AG10803 (cell line): ENCODE results near the gene APOBEC2.

ENCODE experiments used
- DNase-seq: peaks from one replicate; pipeline ENCODE4 v3.0.0; 2010; ENCODE audit warnings: low read depth
- H3K4me3 ChIP-seq: 2 replicates; pipeline ENCODE4 v1.5.1; 2011; ENCODE audit warnings: mild to moderate bottlenecking, low read length, control low read depth
- TF ChIP-seq, protein P1 (sequence below): conservative IDR thresholded peaks from 2 replicates; pipeline ENCODE4 v1.5.1; 2011; ENCODE audit warnings: mild to moderate bottlenecking, low read length, control low read depth, inconsistent platforms

APOBEC2 gene

DNA sequence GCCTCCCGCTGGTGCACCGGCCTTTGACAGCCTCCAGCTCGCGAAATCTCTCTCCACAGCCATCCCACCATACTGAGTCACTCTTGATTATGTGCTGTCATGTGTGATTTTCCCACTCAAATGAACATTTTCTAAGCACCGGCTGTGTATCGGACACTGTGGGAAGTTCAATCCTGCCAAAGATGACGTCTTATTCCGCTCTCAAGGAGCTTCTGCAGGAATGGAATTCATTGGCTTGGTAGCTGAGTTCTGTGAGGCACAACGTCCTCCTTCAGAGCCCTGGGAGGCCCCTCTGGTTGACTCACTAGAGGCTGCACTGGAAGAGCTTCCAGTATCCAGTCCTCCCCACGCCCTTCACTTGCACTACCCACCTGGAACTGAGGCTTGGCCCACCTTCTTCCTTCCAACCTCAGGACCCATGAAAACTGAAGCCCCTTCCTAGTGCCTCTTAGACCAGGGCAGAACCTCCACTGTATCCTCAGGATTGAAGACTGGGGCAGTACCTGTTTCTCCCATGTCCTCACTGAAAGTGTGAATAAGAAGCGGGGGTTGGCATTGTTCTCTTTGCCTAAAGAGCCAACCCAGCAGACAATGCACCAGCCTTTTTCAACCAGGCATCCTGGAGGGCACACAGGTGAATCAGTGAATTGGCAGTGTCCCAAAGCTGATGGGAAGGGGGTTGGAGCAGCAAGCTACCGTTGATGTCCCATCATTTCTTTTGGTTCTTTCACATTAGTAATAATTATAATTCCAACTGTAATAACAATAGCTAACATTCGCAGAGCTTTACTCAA, 15.7 kb upstream of the APOBEC2 start:
- DNase-seq: no peak
- TF ChIP-seq, protein P1, sequence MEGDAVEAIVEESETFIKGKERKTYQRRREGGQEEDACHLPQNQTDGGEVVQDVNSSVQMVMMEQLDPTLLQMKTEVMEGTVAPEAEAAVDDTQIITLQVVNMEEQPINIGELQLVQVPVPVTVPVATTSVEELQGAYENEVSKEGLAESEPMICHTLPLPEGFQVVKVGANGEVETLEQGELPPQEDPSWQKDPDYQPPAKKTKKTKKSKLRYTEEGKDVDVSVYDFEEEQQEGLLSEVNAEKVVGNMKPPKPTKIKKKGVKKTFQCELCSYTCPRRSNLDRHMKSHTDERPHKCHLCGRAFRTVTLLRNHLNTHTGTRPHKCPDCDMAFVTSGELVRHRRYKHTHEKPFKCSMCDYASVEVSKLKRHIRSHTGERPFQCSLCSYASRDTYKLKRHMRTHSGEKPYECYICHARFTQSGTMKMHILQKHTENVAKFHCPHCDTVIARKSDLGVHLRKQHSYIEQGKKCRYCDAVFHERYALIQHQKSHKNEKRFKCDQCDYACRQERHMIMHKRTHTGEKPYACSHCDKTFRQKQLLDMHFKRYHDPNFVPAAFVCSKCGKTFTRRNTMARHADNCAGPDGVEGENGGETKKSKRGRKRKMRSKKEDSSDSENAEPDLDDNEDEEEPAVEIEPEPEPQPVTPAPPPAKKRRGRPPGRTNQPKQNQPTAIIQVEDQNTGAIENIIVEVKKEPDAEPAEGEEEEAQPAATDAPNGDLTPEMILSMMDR: no peak

GRCh38 chr6:41038205-41038604, 14.8 kb upstream of the APOBEC2 start:
- TF ChIP-seq, protein P1: no peak
- no peak overlapping the region for H3K4me3 ChIP-seq
- no peak for DNase-seq

More for the DNA sequence above, 15.7 kb upstream of the APOBEC2 start:
- no peak overlapping the region for H3K4me3 ChIP-seq

GRCh38 chr6:41039060-41039998, 13.7 kb upstream of the APOBEC2 start, which contains the start of gene UNC5CL:
Gene UNC5CL, minus strand, starts transcription at chr6:41039221. Its CDS starts 4,147 bp downstream, at chr6:41035074.
- TF ChIP-seq, protein P1: peak; percentile 69
- no peak within 1 kb of the TSS for H3K4me3 ChIP-seq
- peak; percentile 15 for DNase-seq

DNA sequence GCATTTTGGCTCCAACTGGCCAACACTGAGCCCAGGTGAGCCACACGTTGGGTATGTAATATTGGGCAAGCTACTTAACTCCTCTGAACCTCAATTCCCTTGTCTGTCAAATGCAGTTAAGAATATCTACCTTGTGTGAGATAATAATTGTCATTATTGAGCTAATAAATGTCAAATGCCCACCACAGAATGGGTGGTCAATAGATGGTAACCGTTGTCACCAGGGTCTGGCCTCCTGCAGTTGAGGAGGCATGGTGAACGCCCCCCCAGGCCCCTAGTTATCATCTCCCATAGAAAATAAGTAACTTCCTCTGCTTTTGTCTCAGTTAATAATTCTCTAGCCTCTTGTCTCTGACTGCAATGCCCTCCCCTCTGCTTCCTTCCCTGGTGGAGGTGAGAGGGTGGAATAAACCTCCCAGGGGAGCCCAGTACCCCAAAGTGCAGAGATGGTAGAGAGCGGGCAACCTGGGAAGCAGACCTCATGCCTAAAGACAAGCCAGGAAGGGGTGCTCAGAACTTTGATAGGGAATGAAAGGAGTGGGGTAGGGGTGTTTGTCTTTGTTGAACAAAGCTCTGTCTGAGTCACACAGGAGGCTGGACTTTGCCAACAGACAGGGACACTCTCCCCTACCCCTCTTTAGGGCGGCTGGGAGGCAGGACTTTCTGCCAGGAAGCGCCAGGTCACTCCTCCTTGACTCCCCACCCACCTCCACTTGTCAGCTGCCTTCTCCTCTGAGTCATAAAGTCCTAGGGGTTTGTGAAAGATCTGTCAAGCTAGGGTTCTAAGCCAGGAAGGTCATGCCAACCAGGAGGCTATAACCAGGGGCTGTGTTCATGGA, 12.7 kb upstream of the APOBEC2 start:
- H3K4me3 ChIP-seq: no peak overlapping the region
- DNase-seq: no peak
- TF ChIP-seq, protein P1: no peak

DNA sequence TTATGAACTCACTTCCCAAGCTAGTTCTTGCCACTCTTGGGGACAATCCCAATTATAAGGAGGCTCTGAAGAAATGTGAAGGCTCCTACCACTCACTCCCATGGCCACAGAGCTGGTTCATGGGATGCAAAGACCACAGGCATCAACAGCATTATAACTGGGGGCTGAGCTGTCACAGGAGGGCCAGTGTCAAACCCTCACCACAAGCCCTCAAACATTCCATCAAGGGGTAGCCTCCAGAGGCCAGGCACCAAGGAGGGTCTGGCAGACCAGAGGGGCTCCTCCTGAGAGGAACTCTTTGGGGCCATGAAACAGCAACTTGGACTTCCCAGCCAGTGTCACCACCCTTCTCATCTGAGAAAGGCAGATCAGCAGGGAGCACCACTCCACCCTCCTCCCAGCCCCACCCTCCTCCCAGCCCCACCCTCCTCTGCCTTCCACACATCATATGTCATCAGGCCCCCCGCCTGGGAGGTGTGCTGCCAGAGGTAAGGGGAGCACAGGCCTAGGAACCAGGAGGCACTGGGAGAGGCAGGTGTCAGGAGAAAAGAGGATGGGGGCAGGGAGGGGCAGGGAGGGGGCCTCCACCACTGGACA, 12.0 kb upstream of the APOBEC2 start:
- DNase-seq: no peak
- no peak overlapping the region for H3K4me3 ChIP-seq
- TF ChIP-seq, protein P1: no peak
